Measurements from ENCODE around the gene DGLUCY.

The DGLUCY gene

GRCh38 chr14:91271639-91272038 is 157.8 kb downstream of the DGLUCY start (continued):
- no peak for TF ChIP-seq PRDM2 (tag by site-specific recombination; IDR thresholded peaks at IDR 0.05; ENCODE audit: borderline replicate concordance)
- TF ChIP-seq SP2 (tag by site-specific recombination; IDR thresholded peaks at IDR 0.05): no peak
- no peak for TF ChIP-seq AEBP2 (tag by site-specific recombination; IDR thresholded peaks at IDR 0.05; ENCODE audit: borderline replicate concordance)
- TF ChIP-seq ZNF335 (tag by site-specific recombination; conservative IDR thresholded peaks at IDR 0.05): no peak
- no peak for TF ChIP-seq ZNF223 (tag by site-specific recombination; IDR thresholded peaks at IDR 0.05)
- TF ChIP-seq YY1 (tag by site-specific recombination; IDR thresholded peaks at IDR 0.05): no peak
- no peak for TF ChIP-seq ZNF23 (tag by site-specific recombination; IDR thresholded peaks at IDR 0.05; ENCODE audit: borderline replicate concordance)

- ChIA-PET CTCF (interaction anchor here (0.7 kb wide), 1 partner anchor 14 kb away, joined by 3 read pairs; no protein-coding TSS in a partner anchor), POLR2A (no interaction called here)
- Histone ChIP-seq H3K36me3 (ENCODE audit: control insufficient read depth in 2 of 2, insufficient read depth in 1 of 2, low read length in 2 of 2) (peaks cover 0 to 17% of the 10 kb centered on the region in 2 experiments; a peak in 2 of 3 replicates), H3K4me1 (ENCODE audit: control insufficient read depth, insufficient read depth, low read length) (no peaks in the 10 kb centered on the region), H3K9me3 (ENCODE audit: control insufficient read depth, insufficient read depth, low read depth, low read length) (no peaks in the 10 kb centered on the region), H3K4me3 (ENCODE audit: low read depth, low read length) (no peak overlapping the region), H3K27ac (ENCODE audit: extremely low read depth, low read depth, low read length) (no peak overlapping the region)
- TF ChIP-seq ZNF561 (tag by site-specific recombination; IDR thresholded peaks at IDR 0.05; ENCODE audit: borderline replicate concordance): no peak
- no peak for TF ChIP-seq ZNF658 (tag by site-specific recombination; IDR thresholded peaks at IDR 0.05)
- no peak for TF ChIP-seq ZNF140 (tag by site-specific recombination; IDR thresholded peaks at IDR 0.05)
- no peak for TF ChIP-seq GLI4 (tag by site-specific recombination; IDR thresholded peaks at IDR 0.05)
- no peak for TF ChIP-seq SP7 (tag by site-specific recombination; IDR thresholded peaks at IDR 0.05)
- no peak for TF ChIP-seq ZNF513 (tag by site-specific recombination; IDR thresholded peaks at IDR 0.05)
- TF ChIP-seq ZNF202 (tag by site-specific recombination; IDR thresholded peaks at IDR 0.05; ENCODE audit: borderline replicate concordance): no peak
- no peak for TF ChIP-seq HIC1 (tag by site-specific recombination; IDR thresholded peaks at IDR 0.05)
- TF ChIP-seq KLF7 (tag by site-specific recombination; IDR thresholded peaks at IDR 0.05; ENCODE audit: borderline replicate concordance): no peak
- TF ChIP-seq PATZ1 (tag by site-specific recombination; IDR thresholded peaks at IDR 0.05): no peak
- no peak for TF ChIP-seq ZNF488 (tag by site-specific recombination; IDR thresholded peaks at IDR 0.05)
- TF ChIP-seq OSR2 (tag by site-specific recombination; IDR thresholded peaks at IDR 0.05): no peak
- TF ChIP-seq SCRT1 (tag by site-specific recombination; IDR thresholded peaks at IDR 0.05; ENCODE audit: borderline replicate concordance): no peak
- no peak for TF ChIP-seq ZNF596 (tag by site-specific recombination; IDR thresholded peaks at IDR 0.05)
Measured at GRCh38 chr14:91272341-91273272, 158.7 kb downstream of the DGLUCY start.
